A673 (cell line): ENCODE measurements around the gene SIRT6. TPM values are rescaled to one million over a fixed set of nuclear protein-coding genes. Genes with fewer than 3 reads are reported as not detected.
"Not testable (repeated sequence)": the region's sequence is repeated elsewhere in the genome, so short reads cannot be mapped to it uniquely, and the experiment has no call there.

Experiments
- BruUV-seq: library from RNA; stranded (reverse); fragments of 400-500 nt; replicated peaks from 2 replicates; lab custom pipeline; 2021; lab: Mats Ljungman, UMichigan
- CTCF ChIA-PET: fragments of 300-600 bp; sonication (Branson Sonifier 250); formaldehyde crosslinking; loops from one replicate; lab custom pipeline; 2022; ENCODE audit warnings: antibody characterized with exemption; lab: Charles Lee
- POLR2A ChIA-PET: fragments of 300-600 bp; sonication (Branson Sonifier 250); formaldehyde crosslinking; loops from one replicate; lab custom pipeline; 2022; ENCODE audit warnings: antibody characterized with exemption; ENCODE audit not compliant: low non-redundant PET; lab: Charles Lee
- DNase-seq: peaks from one replicate; pipeline ENCODE4 v3.0.0-alpha.2; 2015; ENCODE audit warnings: low spot score
- H3K27ac ChIP-seq: fragments of 200-600 bp; sonication (generic); 2 replicates; pipeline ENCODE4 v1.5.1; 2016; ENCODE audit warnings: mixed run types, low read depth, mild to moderate bottlenecking, mixed read lengths, antibody characterized with exemption, low read length; ENCODE audit not compliant: poor library complexity, severe bottlenecking
- H3K27me3 ChIP-seq: fragments of 200-600 bp; sonication (generic); replicated peaks from 2 replicates; pipeline ENCODE4 v1.6.1; 2017; ENCODE audit warnings: mixed run types, low read depth, mild to moderate bottlenecking, mixed read lengths, antibody characterized with exemption, low read length; ENCODE audit not compliant: insufficient read depth, poor library complexity
- H3K36me3 ChIP-seq: fragments of 200-600 bp; sonication (generic); 2 replicates; pipeline ENCODE4 v1.6.1; 2016; ENCODE audit warnings: mixed run types, mild to moderate bottlenecking, mixed read lengths, antibody characterized with exemption, low read length; ENCODE audit not compliant: insufficient read depth, poor library complexity, severe bottlenecking
- H3K4me1 ChIP-seq: fragments of 200-600 bp; sonication (generic); 2 replicates; pipeline ENCODE4 v1.6.1; 2017; ENCODE audit warnings: mixed run types, mild to moderate bottlenecking, mixed read lengths, antibody characterized with exemption, low read length; ENCODE audit not compliant: insufficient read depth, poor library complexity, severe bottlenecking
- H3K4me3 ChIP-seq: fragments of 200-600 bp; sonication (generic); 2 replicates; pipeline ENCODE4 v1.5.1; 2016; ENCODE audit warnings: low read depth, mixed run types, mild to moderate bottlenecking, mixed read lengths, low read length; ENCODE audit not compliant: poor library complexity, severe bottlenecking
- H3K9me3 ChIP-seq: fragments of 200-600 bp; sonication (generic); 2 replicates; pipeline ENCODE4 v1.6.1; 2016; ENCODE audit warnings: mixed run types, low read depth, mild to moderate bottlenecking, mixed read lengths, antibody characterized with exemption, low read length; ENCODE audit not compliant: poor library complexity, severe bottlenecking
- EZH2 ChIP-seq: fragments of 200-600 bp; sonication (generic); IDR thresholded peaks from 2 replicates; pipeline ENCODE4 v1.6.1; 2017; ENCODE audit warnings: borderline replicate concordance, low read depth, mild to moderate bottlenecking, mixed read lengths, antibody characterized with exemption, low read length; ENCODE audit not compliant: poor library complexity, severe bottlenecking
- intact Hi-C: fragments of 100-400 bp; cut with micrococcal nuclease; formaldehyde crosslinking; loops from one replicate; pipeline ENCODE4 v1.10.0; 2022; ENCODE audit not compliant: unreplicated experiment
- total RNA-seq: library from RNA; stranded (reverse); gene quantifications from 2 replicates; pipeline ENCODE4 v1.2.3, GENCODE V29; 2021
- TF ChIP-seq, protein P1 (sequence below): fragments of 300-800, 200-600 bp; sonication (generic); conservative IDR thresholded peaks from 2 replicates; pipeline ENCODE4 v1.5.1; 2017; ENCODE audit warnings: low read depth, mild to moderate bottlenecking, antibody characterized with exemption, low read length, moderate library complexity, mixed read lengths

The SIRT6 gene
- total RNA-seq, 1 experiment from 2014 or later, result 36.3 TPM

DNA sequence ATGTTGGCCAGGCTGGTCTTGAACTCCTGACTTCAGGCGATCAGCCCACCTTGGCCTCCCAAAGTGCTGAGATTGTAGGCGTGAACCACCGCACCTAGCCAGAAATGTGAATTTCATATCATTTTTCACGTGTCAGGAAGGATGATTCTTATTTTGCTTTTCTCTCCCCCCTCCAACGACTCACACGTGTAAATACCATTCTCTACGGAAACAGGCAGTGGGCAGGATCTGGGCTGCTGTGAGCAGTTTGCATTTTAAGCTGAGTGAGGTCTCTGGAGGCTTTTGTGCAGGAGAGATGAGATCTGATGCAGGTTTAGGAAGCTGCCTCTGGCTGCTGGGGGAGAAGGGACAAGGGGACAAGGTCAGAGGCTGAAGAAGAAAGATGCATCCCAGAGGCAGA, 12.0 kb upstream of the SIRT6 start:
- H3K27me3 ChIP-seq, result peaks cover 6% of the 10 kb centered on the region
- TF ChIP-seq EZH2, result no peak
- TF ChIP-seq, protein P1, sequence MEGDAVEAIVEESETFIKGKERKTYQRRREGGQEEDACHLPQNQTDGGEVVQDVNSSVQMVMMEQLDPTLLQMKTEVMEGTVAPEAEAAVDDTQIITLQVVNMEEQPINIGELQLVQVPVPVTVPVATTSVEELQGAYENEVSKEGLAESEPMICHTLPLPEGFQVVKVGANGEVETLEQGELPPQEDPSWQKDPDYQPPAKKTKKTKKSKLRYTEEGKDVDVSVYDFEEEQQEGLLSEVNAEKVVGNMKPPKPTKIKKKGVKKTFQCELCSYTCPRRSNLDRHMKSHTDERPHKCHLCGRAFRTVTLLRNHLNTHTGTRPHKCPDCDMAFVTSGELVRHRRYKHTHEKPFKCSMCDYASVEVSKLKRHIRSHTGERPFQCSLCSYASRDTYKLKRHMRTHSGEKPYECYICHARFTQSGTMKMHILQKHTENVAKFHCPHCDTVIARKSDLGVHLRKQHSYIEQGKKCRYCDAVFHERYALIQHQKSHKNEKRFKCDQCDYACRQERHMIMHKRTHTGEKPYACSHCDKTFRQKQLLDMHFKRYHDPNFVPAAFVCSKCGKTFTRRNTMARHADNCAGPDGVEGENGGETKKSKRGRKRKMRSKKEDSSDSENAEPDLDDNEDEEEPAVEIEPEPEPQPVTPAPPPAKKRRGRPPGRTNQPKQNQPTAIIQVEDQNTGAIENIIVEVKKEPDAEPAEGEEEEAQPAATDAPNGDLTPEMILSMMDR, result no peak
- TSS peak; percentile 10 for BruUV-seq
- H3K36me3 ChIP-seq, result no peaks in the 10 kb centered on the region
- DNase-seq, result no peak
- H3K4me1 ChIP-seq, result no peaks in the 10 kb centered on the region
- H3K27ac ChIP-seq, result peak overlapping the region; percentile 59
- H3K4me3 ChIP-seq, result no peak overlapping the region
- ChIA-PET CTCF (no interaction called here), POLR2A (no interaction called here)
- no peaks in the 10 kb centered on the region for H3K9me3 ChIP-seq
- intact Hi-C loops, result no loop called here

DNA sequence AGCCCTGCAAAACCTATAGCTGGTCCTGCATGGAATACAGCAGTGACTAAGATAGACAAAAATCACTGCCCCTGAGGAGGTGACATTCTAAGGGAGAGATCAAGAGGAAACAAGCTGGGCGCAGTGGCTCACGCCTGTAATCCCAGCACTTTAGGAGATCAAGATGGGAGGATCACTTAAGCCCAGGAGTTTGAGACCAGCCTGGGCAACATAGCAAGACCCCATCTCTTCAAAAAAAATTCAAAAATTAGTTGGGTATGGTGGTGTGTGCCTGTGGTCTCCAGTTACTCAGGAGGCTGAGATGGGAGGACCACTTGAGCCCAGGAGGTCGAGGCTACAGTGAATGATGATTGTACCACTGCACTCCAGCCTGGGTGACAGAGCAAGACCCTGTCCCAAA, 10.2 kb upstream of the SIRT6 start:
- H3K4me3 ChIP-seq, H3K4me1 ChIP-seq, CTCF ChIA-PET, H3K9me3 ChIP-seq, DNase-seq, H3K27me3 ChIP-seq, POLR2A ChIA-PET, H3K36me3 ChIP-seq, H3K27ac ChIP-seq, BruUV-seq, intact Hi-C loops: not testable (repeated sequence)

- no peak overlapping the region for H3K27ac ChIP-seq
- no peak overlapping the region for H3K4me3 ChIP-seq
- BruUV-seq, result no TSS peak
- no peak for DNase-seq
- CTCF ChIA-PET, result no interaction called here
- H3K4me1 ChIP-seq, result no peaks in the 10 kb centered on the region
- POLR2A ChIA-PET, result no interaction called here
- TF ChIP-seq EZH2, result no peak
- TF ChIP-seq, protein P1, result no peak
- no peaks in the 10 kb centered on the region for H3K36me3 ChIP-seq
- intact Hi-C loops, result no loop called here
- H3K9me3 ChIP-seq, result no peaks in the 10 kb centered on the region
- H3K27me3 ChIP-seq, result no peaks in the 10 kb centered on the region
These were observed 7.3 kb upstream of the SIRT6 start for GRCh38 chr19:4189641-4190040.
